GM23338 (cell line): ENCODE results near the gene KCNK17.

Experiments used
- CTCF ChIP-seq, 2 experiments: fragments of 200-600 bp in 1 of 2; sonication (generic) in 1 of 2; conservative IDR thresholded peaks; 2 replicates each; pipeline versions ENCODE4 v1.5.1 to v1.6.1; 2016 to 2017; ENCODE audit warnings: antibody characterized with exemption in 2 of 2, low read depth in 2 of 2, mild to moderate bottlenecking in 2 of 2, moderate library complexity in 1 of 2
- EZH2 ChIP-seq: fragments of 200-600 bp; sonication (generic); IDR thresholded peaks from one replicate; pipeline ENCODE4 v1.8.0; 2017; ENCODE audit warnings: antibody characterized with exemption, mild to moderate bottlenecking, low read depth; ENCODE audit not compliant: unreplicated experiment
- EZH2phosphoT487 ChIP-seq: fragments of 200-600 bp; sonication (generic); IDR thresholded peaks from one replicate; pipeline ENCODE4 v1.8.1; 2018; ENCODE audit warnings: antibody characterized with exemption; ENCODE audit not compliant: unreplicated experiment
- NANOG ChIP-seq: IDR thresholded peaks from 2 replicates; pipeline ENCODE4 v1.6.1; 2016; ENCODE audit warnings: antibody characterized with exemption, borderline replicate concordance
- POLR2AphosphoS5 ChIP-seq: IDR thresholded peaks from 2 replicates; pipeline ENCODE4 v1.6.1; 2016; ENCODE audit warnings: antibody characterized with exemption, low read depth
- REST ChIP-seq: IDR thresholded peaks from one replicate; pipeline ENCODE4 v1.6.1; 2018; ENCODE audit warnings: antibody characterized with exemption; ENCODE audit not compliant: unreplicated experiment
- ZNF462 ChIP-seq: fragments of 250-450 bp; sonication (Bioruptor Pico); IDR thresholded peaks from 2 replicates; pipeline ENCODE4 v1.5.0; 2020; ENCODE audit warnings: mild to moderate bottlenecking, moderate library complexity

- no peak for TF ChIP-seq CTCF (conservative IDR thresholded peaks at IDR 0.05; ENCODE audit: low read depth in 2 of 2)
- no peak for TF ChIP-seq EZH2
- TF ChIP-seq POLR2AphosphoS5: no peak
- no peak for TF ChIP-seq REST
- no peak for TF ChIP-seq EZH2phosphoT487
- TF ChIP-seq NANOG: no peak
- TF ChIP-seq ZNF462: no peak
Measured at GRCh38 chr6:39287601-39288000, 26.6 kb downstream of the KCNK17 start.
